ENCODE results near the gene AGBL4. TPM values are rescaled to one million over a fixed set of nuclear protein-coding genes. Genes with fewer than 3 reads are reported as not detected.

AGBL4 gene
- polyA plus RNA-seq, 3 donors, result 0.05 TPM; not detected in 2

DNA sequence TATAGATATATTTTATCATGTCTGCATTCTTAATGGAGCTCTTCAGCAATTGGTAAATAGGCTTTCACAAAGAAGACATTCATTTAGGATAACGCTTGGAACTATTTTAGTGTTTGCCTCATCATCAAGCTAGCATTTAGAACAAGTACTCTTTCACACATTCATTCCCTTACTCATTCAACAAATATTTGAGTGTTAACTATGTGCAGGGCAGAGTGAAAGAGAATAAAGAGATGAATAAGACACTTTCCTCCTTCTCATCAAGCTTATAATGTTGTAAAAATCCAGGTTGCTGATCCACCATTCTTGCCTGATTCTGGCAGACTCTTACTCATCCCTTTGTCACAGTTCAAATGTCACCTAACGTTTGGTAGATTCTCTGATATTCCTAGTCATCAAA is 860.7 kb downstream of the AGBL4 start:
- no peaks in the 10 kb centered on the region for H3K36me3 Mint-ChIP-seq
- no peak for DNase-seq
- Histone ChIP-seq H3K4me3 (replicated peaks in 1 of 3; ENCODE audit: low read depth in 2 of 3, low read length in 3 of 3) (no peak overlapping the region), H3K36me3 (replicated peaks in 1 of 2; ENCODE audit: control insufficient read depth in 1 of 2, insufficient read depth in 2 of 2, low read length in 2 of 2) (no peaks in the 10 kb centered on the region), H2AFZ (ENCODE audit: insufficient read depth, low read depth, low read length, poor library complexity, severe bottlenecking) (no peak overlapping the region), H3K9me3 (replicated peaks in 1 of 2; ENCODE audit: control insufficient read depth in 1 of 2, insufficient read depth in 1 of 2, low read length in 2 of 2) (peaks cover 11 to 13% of the 10 kb centered on the region in 2 donors), H4K20me1 (ENCODE audit: insufficient read depth, low read length) (no peaks in the 10 kb centered on the region), H3K27ac (ENCODE audit: low read depth in 1 of 2, low read length in 2 of 2) (no peak overlapping the region), H3K4me1 (ENCODE audit: control insufficient read depth in 1 of 2, insufficient read depth in 2 of 2, low read length in 2 of 2) (no peaks in the 10 kb centered on the region), H3K9ac (ENCODE audit: insufficient read depth, low read length, poor library complexity, severe bottlenecking) (no peak overlapping the region), H3K27me3 (ENCODE audit: control insufficient read depth in 2 of 2, insufficient read depth in 2 of 2, low read length in 2 of 2) (no peaks in the 10 kb centered on the region), H3K79me2 (ENCODE audit: insufficient read depth, low read length) (no peaks in the 10 kb centered on the region), H3K4me2 (replicated peaks; ENCODE audit: extremely low read depth, low read length, poor library complexity, severe bottlenecking) (no peak overlapping the region)
- H3K27ac Mint-ChIP-seq, result no peak overlapping the region
- TF ChIP-seq, protein P1, sequence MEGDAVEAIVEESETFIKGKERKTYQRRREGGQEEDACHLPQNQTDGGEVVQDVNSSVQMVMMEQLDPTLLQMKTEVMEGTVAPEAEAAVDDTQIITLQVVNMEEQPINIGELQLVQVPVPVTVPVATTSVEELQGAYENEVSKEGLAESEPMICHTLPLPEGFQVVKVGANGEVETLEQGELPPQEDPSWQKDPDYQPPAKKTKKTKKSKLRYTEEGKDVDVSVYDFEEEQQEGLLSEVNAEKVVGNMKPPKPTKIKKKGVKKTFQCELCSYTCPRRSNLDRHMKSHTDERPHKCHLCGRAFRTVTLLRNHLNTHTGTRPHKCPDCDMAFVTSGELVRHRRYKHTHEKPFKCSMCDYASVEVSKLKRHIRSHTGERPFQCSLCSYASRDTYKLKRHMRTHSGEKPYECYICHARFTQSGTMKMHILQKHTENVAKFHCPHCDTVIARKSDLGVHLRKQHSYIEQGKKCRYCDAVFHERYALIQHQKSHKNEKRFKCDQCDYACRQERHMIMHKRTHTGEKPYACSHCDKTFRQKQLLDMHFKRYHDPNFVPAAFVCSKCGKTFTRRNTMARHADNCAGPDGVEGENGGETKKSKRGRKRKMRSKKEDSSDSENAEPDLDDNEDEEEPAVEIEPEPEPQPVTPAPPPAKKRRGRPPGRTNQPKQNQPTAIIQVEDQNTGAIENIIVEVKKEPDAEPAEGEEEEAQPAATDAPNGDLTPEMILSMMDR (IDR thresholded peaks at IDR 0.05), result no peak
- peaks cover 0 to 2% (median 2%) of the 10 kb centered on the region in 3 donors for H3K27me3 Mint-ChIP-seq (ENCODE audit: low read depth in 3 of 3)
- no peaks in the 10 kb centered on the region for H3K4me1 Mint-ChIP-seq
- intact Hi-C loops (cut with micrococcal nuclease), result no loop called here
- peaks cover 1 to 13% (median 4%) of the 10 kb centered on the region in 7 donors for H3K9me3 Mint-ChIP-seq
- WGBS (ENCODE audit: insufficient coverage), result no CpG with 5 or more reads among the region's 2 CpGs
- no peak overlapping the region for H3K4me3 Mint-ChIP-seq

DNA sequence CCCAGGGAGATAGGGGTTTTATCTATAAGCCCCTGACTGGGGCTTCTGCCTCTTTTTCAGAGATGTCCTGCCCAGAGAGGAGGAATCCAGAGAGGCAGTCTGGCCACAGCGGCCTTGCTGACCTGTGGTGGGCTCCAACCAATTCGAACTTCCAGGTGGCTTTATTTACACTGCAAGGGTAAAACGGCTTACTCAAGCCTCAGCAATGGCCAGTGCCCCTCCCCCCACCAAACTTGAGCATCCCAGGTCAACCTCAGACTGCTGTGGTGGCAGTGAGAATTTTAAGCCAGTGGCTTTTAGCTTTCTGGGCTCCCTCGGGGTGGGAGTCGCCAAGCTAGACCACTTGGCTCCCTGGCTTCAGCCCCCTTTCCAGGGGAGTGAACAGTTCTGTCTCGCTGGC is 863.1 kb downstream of the AGBL4 start:
- no peak overlapping the region for H3K4me3 Mint-ChIP-seq
- no peak overlapping the region for H3K9ac ChIP-seq (ENCODE audit: insufficient read depth, low read length, poor library complexity, severe bottlenecking)
- no peaks in the 10 kb centered on the region for H3K27me3 ChIP-seq (ENCODE audit: control insufficient read depth in 2 of 2, insufficient read depth in 2 of 2, low read length in 2 of 2)
- peaks cover 0 to 13% (median 4%) of the 10 kb centered on the region in 7 donors for H3K9me3 Mint-ChIP-seq
- H3K27me3 Mint-ChIP-seq (ENCODE audit: low read depth in 3 of 3), result peaks cover 0 to 2% (median 2%) of the 10 kb centered on the region in 3 donors
- H4K20me1 ChIP-seq (ENCODE audit: insufficient read depth, low read length), result no peaks in the 10 kb centered on the region
- H3K27ac ChIP-seq (ENCODE audit: low read depth in 1 of 2, low read length in 2 of 2), result no peak overlapping the region
- no peak overlapping the region for H2AFZ ChIP-seq (ENCODE audit: insufficient read depth, low read depth, low read length, poor library complexity, severe bottlenecking)
- H3K4me1 ChIP-seq (ENCODE audit: control insufficient read depth in 1 of 2, insufficient read depth in 2 of 2, low read length in 2 of 2), result no peaks in the 10 kb centered on the region
- no peaks in the 10 kb centered on the region for H3K36me3 Mint-ChIP-seq
- no peaks in the 10 kb centered on the region for H3K4me1 Mint-ChIP-seq
- H3K79me2 ChIP-seq (ENCODE audit: insufficient read depth, low read length), result no peaks in the 10 kb centered on the region
- H3K4me2 ChIP-seq (replicated peaks; ENCODE audit: extremely low read depth, low read length, poor library complexity, severe bottlenecking), result no peak overlapping the region
- H3K4me3 ChIP-seq (replicated peaks in 1 of 3; ENCODE audit: low read depth in 2 of 3, low read length in 3 of 3), result no peak overlapping the region
- TF ChIP-seq, protein P1 (IDR thresholded peaks at IDR 0.05), result no peak
- 84% methylated on average over 4 of the region's 6 CpGs for WGBS (ENCODE audit: insufficient coverage)
- no peaks in the 10 kb centered on the region for H3K36me3 ChIP-seq (replicated peaks in 1 of 2; ENCODE audit: control insufficient read depth in 1 of 2, insufficient read depth in 2 of 2, low read length in 2 of 2)
- peaks cover 11 to 13% of the 10 kb centered on the region in 2 donors for H3K9me3 ChIP-seq (replicated peaks in 1 of 2; ENCODE audit: control insufficient read depth in 1 of 2, insufficient read depth in 1 of 2, low read length in 2 of 2)
- DNase-seq, result no peak
- no peak overlapping the region for H3K27ac Mint-ChIP-seq
- intact Hi-C loops (cut with micrococcal nuclease), result no loop called here
